GM21447 (cell line): ENCODE results near the gene ABL1.

Experiments used
- ATAC-seq: cut with Tn5 transposase; IDR thresholded peaks from one replicate; pipeline ENCODE4 v1.9.1; 2021; ENCODE audit not compliant: unreplicated experiment

Gene ABL1

GRCh38 chr9:130917168-130917960 lies 82.3 kb downstream of the ABL1 start:
- ATAC-seq: no peak

- ATAC-seq: no peak
These were observed 83.2 kb downstream of the ABL1 start for GRCh38 chr9:130918101-130918825.

GRCh38 chr9:130918826-130919558 lies 83.9 kb downstream of the ABL1 start:
- ATAC-seq: no peak

- ATAC-seq: no peak
These were observed 84.6 kb downstream of the ABL1 start for GRCh38 chr9:130919559-130920145.

GRCh38 chr9:130920233-130920632 lies 85.2 kb downstream of the ABL1 start:
- ATAC-seq: no peak

GRCh38 chr9:130920762-130921299 lies 85.8 kb downstream of the ABL1 start:
- no peak for ATAC-seq

- ATAC-seq: no peak
These were observed 86.4 kb downstream of the ABL1 start for GRCh38 chr9:130921300-130921988.

GRCh38 chr9:130921989-130922892 lies 87.2 kb downstream of the ABL1 start:
- ATAC-seq: no peak

GRCh38 chr9:130922893-130923610 lies 88.0 kb downstream of the ABL1 start:
- no peak for ATAC-seq

- no peak for ATAC-seq
These were observed 88.8 kb downstream of the ABL1 start for GRCh38 chr9:130923611-130924447.

GRCh38 chr9:130924448-130924788 lies 89.4 kb downstream of the ABL1 start:
- ATAC-seq: no peak

GRCh38 chr9:130925050-130925678 lies 90.1 kb downstream of the ABL1 start:
- no peak for ATAC-seq

- no peak for ATAC-seq
These were observed 92.3 kb downstream of the ABL1 start for GRCh38 chr9:130927338-130927737.

GRCh38 chr9:130927995-130928900 lies 93.2 kb downstream of the ABL1 start:
- no peak for ATAC-seq

GRCh38 chr9:130929571-130930038 lies 94.6 kb downstream of the ABL1 start:
- no peak for ATAC-seq

- no peak for ATAC-seq
These were observed 95.2 kb downstream of the ABL1 start for GRCh38 chr9:130930132-130930803.
